ENCODE data around the gene SPINK1.
"Not testable (repeated sequence)": the region's sequence is repeated elsewhere in the genome, so short reads cannot be mapped to it uniquely, and the experiment has no call there.

SPINK1 gene

GRCh38 chr5:147809830-147810666 lies 21.4 kb downstream of the SPINK1 start:
- no peaks in the 10 kb centered on the region for H3K9me3 ChIP-seq (ENCODE audit: control insufficient read depth, insufficient read depth, low read length)
- DNase-seq (ENCODE audit: low read depth, low spot score): no peak
- WGBS (ENCODE audit: insufficient coverage, insufficient read length): no CpG with 5 or more reads among the region's 5 CpGs
- no peak overlapping the region for H3K4me3 ChIP-seq (ENCODE audit: low read length)
- no peaks in the 10 kb centered on the region for H3K27me3 ChIP-seq (ENCODE audit: control insufficient read depth, insufficient read depth, low read length)
- no peak overlapping the region for H3K27ac ChIP-seq (ENCODE audit: low read length)
- no peaks in the 10 kb centered on the region for H3K4me1 ChIP-seq (ENCODE audit: control insufficient read depth, insufficient read depth, low read length)
- no peaks in the 10 kb centered on the region for H3K36me3 ChIP-seq (ENCODE audit: control insufficient read depth, insufficient read depth, low read length)

GRCh38 chr5:147805030-147805454 lies 26.4 kb downstream of the SPINK1 start:
- Histone ChIP-seq H3K27me3 (ENCODE audit: control insufficient read depth, insufficient read depth, low read length) (no peaks in the 10 kb centered on the region), H3K36me3 (ENCODE audit: control insufficient read depth, insufficient read depth, low read length) (no peaks in the 10 kb centered on the region), H3K27ac (ENCODE audit: low read length) (no peak overlapping the region), H3K4me3 (ENCODE audit: low read length) (no peak overlapping the region), H3K4me1 (ENCODE audit: control insufficient read depth, insufficient read depth, low read length) (no peaks in the 10 kb centered on the region), H3K9me3 (ENCODE audit: control insufficient read depth, insufficient read depth, low read length) (no peaks in the 10 kb centered on the region)
- no CpG with 5 or more reads among the region's 6 CpGs for WGBS (ENCODE audit: insufficient coverage, insufficient read length)
- DNase-seq (ENCODE audit: low read depth, low spot score): no peak

GRCh38 chr5:147804334-147804733 lies 27.1 kb downstream of the SPINK1 start:
- DNase-seq (ENCODE audit: low read depth, low spot score): no peak
- Histone ChIP-seq H3K27ac (ENCODE audit: low read length) (no peak overlapping the region), H3K36me3 (ENCODE audit: control insufficient read depth, insufficient read depth, low read length) (no peaks in the 10 kb centered on the region), H3K27me3 (ENCODE audit: control insufficient read depth, insufficient read depth, low read length) (no peaks in the 10 kb centered on the region), H3K4me3 (ENCODE audit: low read length) (no peak overlapping the region), H3K4me1 (ENCODE audit: control insufficient read depth, insufficient read depth, low read length) (no peaks in the 10 kb centered on the region), H3K9me3 (ENCODE audit: control insufficient read depth, insufficient read depth, low read length) (no peaks in the 10 kb centered on the region)
- no CpG with 5 or more reads among the region's 3 CpGs for WGBS (ENCODE audit: insufficient coverage, insufficient read length)

GRCh38 chr5:147803926-147804325 lies 27.5 kb downstream of the SPINK1 start:
- DNase-seq (ENCODE audit: low read depth, low spot score): no peak
- Histone ChIP-seq H3K4me1 (ENCODE audit: control insufficient read depth, insufficient read depth, low read length) (no peaks in the 10 kb centered on the region), H3K9me3 (ENCODE audit: control insufficient read depth, insufficient read depth, low read length) (no peaks in the 10 kb centered on the region), H3K36me3 (ENCODE audit: control insufficient read depth, insufficient read depth, low read length) (no peaks in the 10 kb centered on the region), H3K27me3 (ENCODE audit: control insufficient read depth, insufficient read depth, low read length) (no peaks in the 10 kb centered on the region), H3K27ac (ENCODE audit: low read length) (no peak overlapping the region), H3K4me3 (ENCODE audit: low read length) (no peak overlapping the region)
- no CpG with 5 or more reads among the region's 1 CpG for WGBS (ENCODE audit: insufficient coverage, insufficient read length)

- not testable (repeated sequence) for DNase-seq (ENCODE audit: low read depth, low spot score)
Observed at GRCh38 chr5:147803161-147803560, 28.3 kb downstream of the SPINK1 start.

GRCh38 chr5:147801461-147801860 lies 30.0 kb downstream of the SPINK1 start:
- DNase-seq (ENCODE audit: low read depth, low spot score): no peak
- Histone ChIP-seq H3K4me3 (ENCODE audit: low read length) (no peak overlapping the region), H3K4me1 (ENCODE audit: control insufficient read depth, insufficient read depth, low read length) (no peaks in the 10 kb centered on the region), H3K27me3 (ENCODE audit: control insufficient read depth, insufficient read depth, low read length) (no peaks in the 10 kb centered on the region), H3K36me3 (ENCODE audit: control insufficient read depth, insufficient read depth, low read length) (no peaks in the 10 kb centered on the region), H3K27ac (ENCODE audit: low read length) (no peak overlapping the region), H3K9me3 (ENCODE audit: control insufficient read depth, insufficient read depth, low read length) (no peaks in the 10 kb centered on the region)
- no CpG with 5 or more reads among the region's 1 CpG for WGBS (ENCODE audit: insufficient coverage, insufficient read length)

More at GRCh38 chr5:147803161-147803560, 28.3 kb downstream of the SPINK1 start:
- not testable (repeated sequence) for H3K36me3 ChIP-seq (ENCODE audit: control insufficient read depth, insufficient read depth, low read length); H3K4me3 ChIP-seq (ENCODE audit: low read length); H3K27ac ChIP-seq (ENCODE audit: low read length); H3K9me3 ChIP-seq (ENCODE audit: control insufficient read depth, insufficient read depth, low read length); H3K4me1 ChIP-seq (ENCODE audit: control insufficient read depth, insufficient read depth, low read length); H3K27me3 ChIP-seq (ENCODE audit: control insufficient read depth, insufficient read depth, low read length)
- WGBS (ENCODE audit: insufficient coverage, insufficient read length): no CpG with 5 or more reads among the region's 3 CpGs

- Histone ChIP-seq H3K36me3 (ENCODE audit: control insufficient read depth, insufficient read depth, low read length) (no peaks in the 10 kb centered on the region), H3K4me1 (ENCODE audit: control insufficient read depth, insufficient read depth, low read length) (no peaks in the 10 kb centered on the region), H3K27me3 (ENCODE audit: control insufficient read depth, insufficient read depth, low read length) (no peaks in the 10 kb centered on the region), H3K9me3 (ENCODE audit: control insufficient read depth, insufficient read depth, low read length) (no peaks in the 10 kb centered on the region), H3K4me3 (ENCODE audit: low read length) (no peak overlapping the region), H3K27ac (ENCODE audit: low read length) (no peak overlapping the region)
- WGBS (ENCODE audit: insufficient coverage, insufficient read length): no CpG with 5 or more reads among the region's 3 CpGs
- no peak for DNase-seq (ENCODE audit: low read depth, low spot score)
Observed at GRCh38 chr5:147800491-147800890, 31.0 kb downstream of the SPINK1 start.

- H3K4me1 ChIP-seq (ENCODE audit: control insufficient read depth, insufficient read depth, low read length): no peaks in the 10 kb centered on the region
- H3K27ac ChIP-seq (ENCODE audit: low read length): no peak overlapping the region
- no peaks in the 10 kb centered on the region for H3K9me3 ChIP-seq (ENCODE audit: control insufficient read depth, insufficient read depth, low read length)
- WGBS (ENCODE audit: insufficient coverage, insufficient read length): no CpG with 5 or more reads among the region's 6 CpGs
- no peaks in the 10 kb centered on the region for H3K27me3 ChIP-seq (ENCODE audit: control insufficient read depth, insufficient read depth, low read length)
- no peak overlapping the region for H3K4me3 ChIP-seq (ENCODE audit: low read length)
- no peaks in the 10 kb centered on the region for H3K36me3 ChIP-seq (ENCODE audit: control insufficient read depth, insufficient read depth, low read length)
- DNase-seq (ENCODE audit: low read depth, low spot score): no peak
Observed at GRCh38 chr5:147796556-147797308, 34.7 kb downstream of the SPINK1 start.

- H3K27me3 ChIP-seq (ENCODE audit: control insufficient read depth, insufficient read depth, low read length): no peaks in the 10 kb centered on the region
- no CpG with 5 or more reads among the region's 6 CpGs for WGBS (ENCODE audit: insufficient coverage, insufficient read length)
Observed at GRCh38 chr5:147791181-147791580, 40.3 kb downstream of the SPINK1 start.

GRCh38 chr5:147789820-147790219 lies 41.7 kb downstream of the SPINK1 start:
- no peak for DNase-seq (ENCODE audit: low read depth, low spot score)
- no peak overlapping the region for H3K27ac ChIP-seq (ENCODE audit: low read length)
- H3K4me3 ChIP-seq (ENCODE audit: low read length): no peak overlapping the region
- no peaks in the 10 kb centered on the region for H3K9me3 ChIP-seq (ENCODE audit: control insufficient read depth, insufficient read depth, low read length)
- H3K4me1 ChIP-seq (ENCODE audit: control insufficient read depth, insufficient read depth, low read length): no peaks in the 10 kb centered on the region
- no CpG with 5 or more reads among the region's 2 CpGs for WGBS (ENCODE audit: insufficient coverage, insufficient read length)
- H3K27me3 ChIP-seq (ENCODE audit: control insufficient read depth, insufficient read depth, low read length): no peaks in the 10 kb centered on the region
- no peaks in the 10 kb centered on the region for H3K36me3 ChIP-seq (ENCODE audit: control insufficient read depth, insufficient read depth, low read length)

More at GRCh38 chr5:147791181-147791580, 40.3 kb downstream of the SPINK1 start:
- Histone ChIP-seq H3K4me1 (ENCODE audit: control insufficient read depth, insufficient read depth, low read length) (no peaks in the 10 kb centered on the region), H3K27ac (ENCODE audit: low read length) (no peak overlapping the region), H3K4me3 (ENCODE audit: low read length) (no peak overlapping the region), H3K9me3 (ENCODE audit: control insufficient read depth, insufficient read depth, low read length) (no peaks in the 10 kb centered on the region), H3K36me3 (ENCODE audit: control insufficient read depth, insufficient read depth, low read length) (no peaks in the 10 kb centered on the region)
- no peak for DNase-seq (ENCODE audit: low read depth, low spot score)
